ENCODE measurements around the gene PRRG2. TPM values are rescaled to one million over a fixed set of nuclear protein-coding genes. Genes with fewer than 3 reads are reported as not detected.

The PRRG2 gene
- polyA plus RNA-seq, 3 donors, result 0.49 TPM; not detected in 2

DNA sequence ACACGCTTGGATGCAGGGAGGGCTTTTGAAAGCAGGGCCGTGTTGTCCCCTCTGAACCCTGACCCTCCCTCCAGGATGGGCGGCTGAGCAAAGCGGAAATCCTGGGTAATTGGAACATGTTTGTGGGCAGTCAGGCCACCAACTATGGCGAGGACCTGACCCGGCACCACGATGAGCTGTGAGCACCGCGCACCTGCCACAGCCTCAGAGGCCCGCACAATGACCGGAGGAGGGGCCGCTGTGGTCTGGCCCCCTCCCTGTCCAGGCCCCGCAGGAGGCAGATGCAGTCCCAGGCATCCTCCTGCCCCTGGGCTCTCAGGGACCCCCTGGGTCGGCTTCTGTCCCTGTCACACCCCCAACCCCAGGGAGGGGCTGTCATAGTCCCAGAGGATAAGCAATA lies 38.1 kb upstream of the PRRG2 start:
- Mint-ChIP-seq H3K4me1 (peaks cover 11% of the 10 kb centered on the region), H3K36me3 (peaks cover 43 to 65% of the 10 kb centered on the region in 2 donors), H3K9me3 (no peaks in the 10 kb centered on the region), H3K4me3 (no peak overlapping the region), H3K27ac (no peak overlapping the region), H3K27me3 (ENCODE audit: low read depth in 3 of 3) (peaks cover 0 to 5% (median 4%) of the 10 kb centered on the region in 3 donors)
- peaks cover 1 to 19% of the 10 kb centered on the region in 2 donors for H3K4me1 ChIP-seq (ENCODE audit: control insufficient read depth in 1 of 2, insufficient read depth in 2 of 2, low read length in 2 of 2)
- no peak overlapping the region for H2AFZ ChIP-seq (ENCODE audit: insufficient read depth, low read depth, low read length, poor library complexity, severe bottlenecking)
- 91% methylated on average over 11 of the region's 14 CpGs for WGBS (ENCODE audit: insufficient coverage)
- H3K9ac ChIP-seq (ENCODE audit: insufficient read depth, low read length, poor library complexity, severe bottlenecking), result no peak overlapping the region
- H3K36me3 ChIP-seq (replicated peaks in 1 of 2; ENCODE audit: control insufficient read depth in 1 of 2, insufficient read depth in 2 of 2, low read length in 2 of 2), result peaks cover 37 to 53% of the 10 kb centered on the region in 2 donors
- no peaks in the 10 kb centered on the region for H3K9me3 ChIP-seq (replicated peaks in 1 of 2; ENCODE audit: control insufficient read depth in 1 of 2, insufficient read depth in 1 of 2, low read length in 2 of 2)
- intact Hi-C loops (cut with micrococcal nuclease), result no loop called here
- H3K4me2 ChIP-seq (replicated peaks; ENCODE audit: extremely low read depth, low read length, poor library complexity, severe bottlenecking), result no peak overlapping the region
- no peaks in the 10 kb centered on the region for H4K20me1 ChIP-seq (ENCODE audit: insufficient read depth, low read length)
- H3K4me3 ChIP-seq (replicated peaks in 1 of 3; ENCODE audit: low read depth in 2 of 3, low read length in 3 of 3), result no peak overlapping the region
- no peak for DNase-seq
- no peaks in the 10 kb centered on the region for H3K27me3 ChIP-seq (ENCODE audit: control insufficient read depth in 2 of 2, insufficient read depth in 2 of 2, low read length in 2 of 2)
- TF ChIP-seq, protein P1, sequence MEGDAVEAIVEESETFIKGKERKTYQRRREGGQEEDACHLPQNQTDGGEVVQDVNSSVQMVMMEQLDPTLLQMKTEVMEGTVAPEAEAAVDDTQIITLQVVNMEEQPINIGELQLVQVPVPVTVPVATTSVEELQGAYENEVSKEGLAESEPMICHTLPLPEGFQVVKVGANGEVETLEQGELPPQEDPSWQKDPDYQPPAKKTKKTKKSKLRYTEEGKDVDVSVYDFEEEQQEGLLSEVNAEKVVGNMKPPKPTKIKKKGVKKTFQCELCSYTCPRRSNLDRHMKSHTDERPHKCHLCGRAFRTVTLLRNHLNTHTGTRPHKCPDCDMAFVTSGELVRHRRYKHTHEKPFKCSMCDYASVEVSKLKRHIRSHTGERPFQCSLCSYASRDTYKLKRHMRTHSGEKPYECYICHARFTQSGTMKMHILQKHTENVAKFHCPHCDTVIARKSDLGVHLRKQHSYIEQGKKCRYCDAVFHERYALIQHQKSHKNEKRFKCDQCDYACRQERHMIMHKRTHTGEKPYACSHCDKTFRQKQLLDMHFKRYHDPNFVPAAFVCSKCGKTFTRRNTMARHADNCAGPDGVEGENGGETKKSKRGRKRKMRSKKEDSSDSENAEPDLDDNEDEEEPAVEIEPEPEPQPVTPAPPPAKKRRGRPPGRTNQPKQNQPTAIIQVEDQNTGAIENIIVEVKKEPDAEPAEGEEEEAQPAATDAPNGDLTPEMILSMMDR (IDR thresholded peaks at IDR 0.05), result no peak
- H3K79me2 ChIP-seq (ENCODE audit: insufficient read depth, low read length), result no peaks in the 10 kb centered on the region
- H3K27ac ChIP-seq (ENCODE audit: low read depth in 1 of 2, low read length in 2 of 2), result no peak overlapping the region

DNA sequence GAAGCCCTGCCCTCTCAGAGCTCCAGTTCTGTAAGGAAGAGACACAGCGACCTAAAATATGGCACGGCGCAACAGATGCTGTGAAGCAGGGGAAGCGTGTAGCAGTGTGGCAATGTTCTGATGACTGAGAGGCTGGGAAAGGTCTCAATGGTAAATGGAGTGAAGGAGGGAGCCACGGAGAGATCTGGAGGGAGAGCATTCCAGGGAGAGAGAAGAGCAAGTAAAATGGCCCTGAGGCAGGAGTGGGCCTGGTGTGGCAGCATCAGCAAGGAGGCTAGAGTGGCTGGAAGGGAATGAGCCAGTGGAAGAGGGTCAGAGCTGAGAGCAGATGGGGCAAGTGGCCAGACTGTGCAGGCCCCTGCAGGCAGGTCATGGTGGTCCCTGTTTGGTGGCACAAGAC lies 37.0 kb upstream of the PRRG2 start:
- H3K9me3 ChIP-seq (replicated peaks in 1 of 2; ENCODE audit: control insufficient read depth in 1 of 2, insufficient read depth in 1 of 2, low read length in 2 of 2), result no peaks in the 10 kb centered on the region
- Mint-ChIP-seq H3K27me3 (ENCODE audit: low read depth in 3 of 3) (peaks cover 2 to 5% (median 5%) of the 10 kb centered on the region in 3 donors), H3K27ac (peak overlapping the region; percentile 16 to 70 (median 64)), H3K4me3 (no peak overlapping the region), H3K4me1 (peaks cover 11% of the 10 kb centered on the region), H3K9me3 (peaks cover 0 to 4% (median 0%) of the 10 kb centered on the region in 7 donors), H3K36me3 (peaks cover 36 to 65% of the 10 kb centered on the region in 2 donors)
- H3K4me1 ChIP-seq (ENCODE audit: control insufficient read depth in 1 of 2, insufficient read depth in 2 of 2, low read length in 2 of 2), result peaks cover 0 to 15% of the 10 kb centered on the region in 2 donors
- peak overlapping the region in 1 of 2 donors; percentile 26 for H3K27ac ChIP-seq (ENCODE audit: low read depth in 1 of 2, low read length in 2 of 2)
- no peak overlapping the region for H2AFZ ChIP-seq (ENCODE audit: insufficient read depth, low read depth, low read length, poor library complexity, severe bottlenecking)
- TF ChIP-seq, protein P1 (IDR thresholded peaks at IDR 0.05), result no peak
- no peak for DNase-seq
- H3K36me3 ChIP-seq (replicated peaks in 1 of 2; ENCODE audit: control insufficient read depth in 1 of 2, insufficient read depth in 2 of 2, low read length in 2 of 2), result peaks cover 28 to 41% of the 10 kb centered on the region in 2 donors
- 54% methylated on average over 2 of the region's 5 CpGs for WGBS (ENCODE audit: insufficient coverage)
- H4K20me1 ChIP-seq (ENCODE audit: insufficient read depth, low read length), result no peaks in the 10 kb centered on the region
- H3K79me2 ChIP-seq (ENCODE audit: insufficient read depth, low read length), result no peaks in the 10 kb centered on the region
- intact Hi-C loops (cut with micrococcal nuclease), result no loop called here
- no peak overlapping the region for H3K4me3 ChIP-seq (replicated peaks in 1 of 3; ENCODE audit: low read depth in 2 of 3, low read length in 3 of 3)
- H3K9ac ChIP-seq (ENCODE audit: insufficient read depth, low read length, poor library complexity, severe bottlenecking), result no peak overlapping the region
- no peaks in the 10 kb centered on the region for H3K27me3 ChIP-seq (ENCODE audit: control insufficient read depth in 2 of 2, insufficient read depth in 2 of 2, low read length in 2 of 2)
- no peak overlapping the region for H3K4me2 ChIP-seq (replicated peaks; ENCODE audit: extremely low read depth, low read length, poor library complexity, severe bottlenecking)
